HPDE6-E6E7 (cell line): Measurements from ENCODE around the gene FXR1.
"Not testable (repeated sequence)": the region's sequence is repeated elsewhere in the genome, so short reads cannot be mapped to it uniquely, and the experiment has no call there.

Experiments
- DNase-seq: peaks from one replicate; pipeline ENCODE4 v3.0.0; 2011; ENCODE audit warnings: missing footprints; ENCODE audit errors: extremely low spot score

FXR1 gene

GRCh38 chr3:180934638-180935037 lies 22.2 kb downstream of the FXR1 start:
- no peak for DNase-seq

DNA sequence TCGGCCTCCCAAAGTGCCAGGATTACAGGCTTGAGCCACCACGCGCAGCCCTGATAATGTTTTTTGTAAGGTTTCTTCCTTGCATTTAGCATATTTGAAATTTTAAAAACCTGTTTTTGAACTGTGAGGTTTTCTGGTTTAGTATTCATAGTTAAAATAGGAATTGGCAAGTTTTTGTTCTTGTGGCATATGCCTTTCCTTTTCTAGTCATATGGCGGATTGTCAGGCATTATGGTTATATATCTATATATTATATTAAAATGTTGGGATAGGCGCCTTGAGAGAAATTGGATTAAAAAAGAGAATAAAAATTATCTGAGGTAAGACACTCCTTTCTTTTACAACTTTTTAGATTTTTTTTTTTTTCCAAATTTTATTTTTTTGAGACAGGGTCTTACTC lies 28.4 kb downstream of the FXR1 start:
- DNase-seq, result no peak

- no peak for DNase-seq
Observed at GRCh38 chr3:180947761-180948390, 35.4 kb downstream of the FXR1 start.

- DNase-seq, result no peak
Observed at GRCh38 chr3:180959691-180960090, 47.2 kb downstream of the FXR1 start.

DNA sequence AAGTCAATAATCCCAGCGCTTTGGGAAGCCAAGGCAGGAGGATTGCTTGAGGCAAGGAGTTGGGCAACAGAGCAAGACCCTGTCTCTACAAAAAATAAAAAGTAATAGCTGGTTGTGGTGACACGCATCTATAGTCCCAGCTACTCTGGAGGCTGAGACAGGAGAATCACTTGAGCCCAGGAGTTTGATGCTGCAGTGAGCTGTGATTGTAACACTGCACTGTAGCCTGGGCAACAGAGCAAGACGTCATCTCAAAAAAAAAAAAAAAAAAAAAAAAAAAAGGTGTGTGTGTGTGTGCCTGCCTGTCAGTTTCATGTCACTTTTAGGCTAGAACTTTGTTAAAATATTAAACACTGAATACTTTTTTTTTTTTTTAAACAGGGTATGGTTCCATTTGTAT lies 48.6 kb downstream of the FXR1 start:
- no peak for DNase-seq

DNA sequence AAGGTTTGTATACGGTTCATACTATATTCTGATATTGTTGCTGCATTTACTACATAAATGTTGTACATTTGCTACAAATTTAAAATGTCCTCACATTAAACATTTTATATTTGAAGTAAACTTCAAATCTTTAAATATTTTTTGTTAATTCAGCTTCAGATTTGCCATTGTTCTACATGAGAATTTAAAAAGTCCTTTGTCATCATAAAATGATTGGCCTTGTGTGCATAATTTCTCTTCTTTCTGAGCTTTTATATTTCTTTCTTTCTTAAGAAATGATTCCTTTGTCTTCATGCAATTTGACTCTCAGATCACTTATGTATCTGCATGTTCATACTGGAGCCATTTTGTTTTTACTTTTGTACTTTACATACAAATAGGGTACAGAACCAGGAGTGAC lies 49.1 kb downstream of the FXR1 start:
- no peak for DNase-seq

GRCh38 chr3:180962530-180962929 lies 50.1 kb downstream of the FXR1 start:
- no peak for DNase-seq

DNA sequence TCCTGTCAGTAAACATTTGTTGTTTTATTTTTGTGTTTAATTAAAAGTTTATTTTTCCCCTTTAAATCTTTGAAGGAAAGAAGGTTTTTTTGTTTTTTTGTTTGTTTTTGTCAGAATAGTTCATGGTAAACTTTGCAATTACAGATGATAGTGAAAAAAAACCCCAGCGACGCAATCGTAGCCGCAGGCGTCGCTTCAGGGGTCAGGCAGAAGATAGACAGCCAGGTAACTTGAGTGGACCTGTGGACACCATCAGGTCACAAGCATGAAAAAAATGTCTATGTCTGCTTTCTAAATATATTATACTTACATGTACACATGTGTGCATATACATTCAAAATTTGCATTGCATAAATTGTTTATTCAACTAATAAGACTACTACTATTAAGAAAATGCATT lies 58.5 kb downstream of the FXR1 start:
- no peak for DNase-seq

GRCh38 chr3:180973543-180973942 lies 61.1 kb downstream of the FXR1 start:
- DNase-seq, result no peak

GRCh38 chr3:180974286-180974685 lies 61.8 kb downstream of the FXR1 start:
- no peak for DNase-seq

GRCh38 chr3:180977498-180977897 lies 65.0 kb downstream of the FXR1 start:
- DNase-seq, result no peak

- no peak for DNase-seq
Observed at GRCh38 chr3:180979961-180980360, 67.5 kb downstream of the FXR1 start.

GRCh38 chr3:180980611-180981010 lies 68.1 kb downstream of the FXR1 start:
- DNase-seq, result no peak

DNA sequence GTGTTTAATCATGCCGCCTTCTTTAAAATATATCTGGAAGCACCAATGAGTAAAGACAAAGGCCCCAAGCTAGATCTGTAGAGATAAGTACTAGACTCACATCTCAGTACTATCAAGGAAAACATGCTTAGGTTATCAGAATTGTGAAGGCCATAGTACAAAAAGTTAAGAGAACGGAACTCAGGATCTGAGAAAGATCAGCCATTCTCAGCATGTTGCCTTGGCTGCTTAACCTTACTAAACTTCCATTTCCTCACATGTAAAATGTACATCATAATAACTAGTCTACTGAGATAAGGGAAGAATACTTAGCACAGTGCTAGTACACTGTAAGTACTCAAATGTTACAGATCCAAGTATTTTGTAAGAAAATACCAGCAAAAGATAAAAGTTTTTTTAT lies 69.4 kb downstream of the FXR1 start:
- no peak for DNase-seq

DNA sequence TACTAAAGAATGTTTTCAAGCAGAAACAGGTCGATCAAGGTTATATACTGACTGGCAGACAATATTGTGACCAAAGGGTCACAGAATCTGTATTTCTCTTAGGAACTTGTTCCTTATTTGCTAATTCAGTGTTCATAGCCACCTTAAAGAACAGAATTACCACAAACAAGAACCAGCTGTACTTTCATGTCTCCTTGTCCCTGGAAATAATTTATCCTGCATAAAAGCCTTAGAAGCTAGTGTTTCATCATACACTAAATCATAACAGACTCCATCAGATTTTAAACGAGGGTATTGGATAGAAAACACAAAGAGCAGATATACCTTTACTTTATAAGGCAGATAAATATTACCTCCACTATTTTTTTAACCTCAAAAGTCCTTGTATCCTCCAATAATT lies 70.7 kb downstream of the FXR1 start:
- no peak for DNase-seq

GRCh38 chr3:180986366-180986765 lies 73.9 kb downstream of the FXR1 start:
- not testable (repeated sequence) for DNase-seq

DNA sequence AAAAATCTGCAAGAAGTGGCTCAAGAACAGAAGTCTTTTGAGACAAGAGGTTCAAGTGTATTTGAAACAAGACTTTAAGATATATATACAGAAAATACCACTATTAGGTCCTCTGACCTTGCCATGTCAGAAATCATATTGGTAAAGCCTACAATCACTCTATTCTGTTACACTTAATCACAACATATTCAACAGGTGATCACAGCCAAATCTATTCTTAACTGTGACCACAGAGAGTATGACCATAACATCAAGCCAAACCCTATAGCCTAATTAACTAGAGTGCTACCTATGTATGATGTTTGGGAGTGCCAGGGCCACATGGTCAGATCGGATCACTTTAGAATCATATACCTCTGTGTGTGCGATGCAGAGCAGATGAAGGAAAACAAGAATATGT lies 74.9 kb downstream of the FXR1 start:
- DNase-seq, result no peak

DNA sequence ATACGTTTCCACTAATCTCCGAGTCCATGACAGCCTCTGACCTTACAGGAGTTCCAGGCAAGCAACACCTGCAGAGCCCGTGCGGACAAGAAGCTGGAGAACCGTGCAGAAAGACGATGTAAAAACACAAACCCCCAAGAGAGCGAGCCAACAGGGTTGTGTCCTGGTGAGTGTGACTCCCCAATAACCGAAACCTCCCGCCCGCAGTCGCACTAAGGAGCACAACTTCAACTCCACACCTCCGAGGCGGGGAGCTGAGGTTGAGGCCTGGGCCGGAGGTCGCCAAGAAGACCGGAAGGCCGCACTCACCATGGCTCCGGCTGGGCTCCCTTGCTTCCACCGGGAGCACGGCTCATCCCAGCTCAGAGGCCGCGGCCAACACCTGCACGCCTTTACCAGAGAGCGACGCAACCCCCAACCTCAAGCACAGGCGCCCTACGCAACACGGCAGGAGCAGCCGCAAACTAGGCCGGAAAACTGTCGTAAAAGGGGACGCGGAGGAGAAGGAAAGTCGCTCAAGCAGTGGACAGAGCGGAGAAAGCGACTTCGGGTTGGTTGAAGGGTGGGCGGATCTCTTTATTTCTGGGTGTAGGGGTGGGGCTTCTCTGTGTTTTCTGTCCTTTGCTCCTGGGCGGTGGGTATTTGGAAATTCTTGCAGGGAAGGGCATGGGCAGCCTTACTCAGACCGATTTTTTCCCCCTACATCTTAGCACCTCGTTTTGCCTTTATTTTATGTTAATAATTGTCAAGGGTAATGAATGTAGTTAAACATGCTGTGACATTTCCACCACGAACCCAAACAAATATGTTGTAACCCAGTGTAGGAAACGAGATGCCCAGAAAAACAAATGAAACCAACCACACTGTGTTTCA lies 77.1 kb downstream of the FXR1 start, which contains the start of gene DNAJC19:
TSS of gene DNAJC19 (minus strand) at position 446 of the 873 bp plus-strand sequence. CDS start at position 312, 134 bp downstream.
- peak; percentile 91 for DNase-seq

DNA sequence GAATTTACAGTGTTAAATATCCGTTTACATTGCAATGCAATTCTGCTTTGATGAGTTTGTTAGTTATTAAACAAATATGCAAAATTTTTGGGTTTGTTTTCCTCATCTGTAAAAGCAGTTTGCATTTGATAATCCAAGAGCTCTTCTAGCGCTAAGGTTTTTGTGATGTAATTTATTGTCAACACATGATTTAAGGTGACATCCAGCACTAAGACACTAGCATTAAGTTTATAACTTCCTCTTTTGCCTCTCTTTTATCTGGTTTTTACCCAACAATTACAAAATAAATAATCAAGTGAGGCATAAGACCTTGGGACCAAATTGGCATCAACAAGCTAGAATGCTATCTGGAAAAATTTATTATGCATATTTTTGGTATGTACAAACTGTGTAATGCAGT lies 78.0 kb downstream of the FXR1 start:
- no peak for DNase-seq

- no peak for DNase-seq
Observed at GRCh38 chr3:180996415-180996932, 84.0 kb downstream of the FXR1 start.

DNA sequence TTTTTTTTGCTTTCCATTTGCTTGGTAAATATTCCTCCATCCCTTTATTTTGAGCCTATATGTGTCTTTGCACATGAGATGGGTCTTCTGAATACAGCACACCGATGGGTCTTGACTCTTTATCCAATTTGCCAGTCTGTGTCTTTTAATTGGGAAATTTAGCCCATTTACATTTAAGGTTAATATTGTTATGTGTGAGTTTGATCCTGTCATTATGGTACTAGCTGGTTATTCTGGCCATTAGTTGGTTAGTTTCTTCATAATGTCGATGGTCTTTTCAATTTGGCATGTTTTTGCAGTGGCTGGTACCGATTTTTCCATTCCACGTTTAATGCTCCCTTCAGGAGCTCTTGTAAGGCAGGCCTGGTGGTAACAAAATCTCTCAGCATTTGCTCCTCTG lies 89.9 kb downstream of the FXR1 start:
- DNase-seq, result not testable (repeated sequence)

DNA sequence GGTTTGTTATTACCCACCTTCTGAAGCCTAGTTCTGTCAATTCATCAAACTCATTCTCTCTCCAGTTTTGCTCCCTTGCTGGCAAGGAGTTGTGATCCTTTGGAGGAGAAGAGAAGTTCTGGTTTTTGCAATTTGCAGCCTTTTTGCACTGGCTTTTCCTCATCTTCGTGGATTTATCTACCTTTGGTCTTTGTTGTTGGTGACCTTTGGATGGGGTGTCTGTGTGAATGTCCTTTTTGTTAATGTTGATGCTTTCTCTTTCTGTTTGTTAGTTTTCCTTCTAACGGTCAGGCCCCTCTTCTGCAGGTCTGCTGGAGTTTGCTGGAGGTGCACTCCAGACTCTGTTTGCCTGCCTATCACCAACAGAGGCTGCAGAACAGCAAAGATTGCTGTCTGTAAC lies 91.0 kb downstream of the FXR1 start:
- DNase-seq, result not testable (repeated sequence)

DNA sequence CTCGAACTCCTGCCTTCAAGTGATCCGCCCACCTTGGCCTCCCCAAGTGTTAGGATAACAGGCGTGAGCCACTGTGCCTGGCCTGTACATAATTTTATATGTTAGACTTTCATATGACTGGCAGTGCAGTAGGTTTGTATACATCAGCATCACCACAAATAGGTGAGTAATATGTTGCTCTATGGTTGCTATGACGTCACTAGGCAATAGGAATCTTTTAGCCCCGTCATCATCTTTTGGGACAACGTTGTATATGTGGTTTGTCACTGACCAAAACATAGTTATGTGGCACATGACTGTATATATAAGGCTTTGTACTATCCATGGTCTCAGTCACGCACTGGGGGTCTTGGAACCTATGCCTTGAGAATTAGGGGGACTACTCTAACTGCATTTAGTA lies 94.1 kb downstream of the FXR1 start:
- no peak for DNase-seq
